H9 (cell line): Measurements from ENCODE around the gene SELPLG. TPM values are rescaled to one million over a fixed set of nuclear protein-coding genes. Genes with fewer than 3 reads are reported as not detected.

Experiments used
- DNase-seq: peaks from one replicate; pipeline ENCODE4 v3.0.0-alpha.2; 2017
- H2AFZ ChIP-seq: one replicate; pipeline ENCODE4 v1.6.1; 2013; ENCODE audit warnings: mild to moderate bottlenecking, low read length, control low read depth, moderate library complexity
- H2AK5ac ChIP-seq: 2 replicates; pipeline ENCODE4 v1.6.1; 2013; ENCODE audit warnings: low read length, control low read depth, mixed read lengths; ENCODE audit not compliant: insufficient read length
- H2BK120ac ChIP-seq: one replicate; pipeline ENCODE4 v1.6.1; 2013; ENCODE audit warnings: low read depth, mild to moderate bottlenecking, low read length, control low read depth, inconsistent platforms; ENCODE audit not compliant: poor library complexity, severe bottlenecking
- H2BK12ac ChIP-seq: 2 replicates; pipeline ENCODE4 v1.6.1; 2013; ENCODE audit warnings: low read length, control low read depth, mixed read lengths, low read depth; ENCODE audit not compliant: insufficient read length
- H2BK15ac ChIP-seq: 2 replicates; pipeline ENCODE4 v1.6.1; 2013; ENCODE audit warnings: low read depth, low read length, control low read depth
- H2BK20ac ChIP-seq: one replicate; pipeline ENCODE4 v1.6.1; 2013; ENCODE audit warnings: low read depth, mild to moderate bottlenecking, low read length, control low read depth, inconsistent platforms; ENCODE audit not compliant: poor library complexity, severe bottlenecking
- H2BK5ac ChIP-seq: 2 replicates; pipeline ENCODE4 v1.6.1; 2013; ENCODE audit warnings: low read length, control low read depth, mixed read lengths; ENCODE audit not compliant: insufficient read length
- H3K14ac ChIP-seq: 2 replicates; pipeline ENCODE4 v1.6.1; 2013; ENCODE audit warnings: low read length, control low read depth; ENCODE audit not compliant: insufficient read depth
- H3K18ac ChIP-seq: 2 replicates; pipeline ENCODE4 v1.6.1; 2013; ENCODE audit warnings: low read depth, mild to moderate bottlenecking, mixed read lengths, low read length, control low read depth; ENCODE audit not compliant: insufficient read length
- H3K23ac ChIP-seq: 2 replicates; pipeline ENCODE4 v1.6.1; 2013; ENCODE audit warnings: low read length, control low read depth, mixed read lengths, low read depth; ENCODE audit not compliant: insufficient read length
- H3K23me2 ChIP-seq: 2 replicates; pipeline ENCODE4 v1.6.1; 2013; ENCODE audit warnings: low read depth, mild to moderate bottlenecking, mixed read lengths, low read length, control low read depth; ENCODE audit not compliant: insufficient read length, poor library complexity, severe bottlenecking
- H3K27ac ChIP-seq: 2 replicates; pipeline ENCODE4 v1.5.1; 2013; ENCODE audit warnings: low read length, control low read depth, mixed read lengths, low read depth; ENCODE audit not compliant: insufficient read length
- H3K27me3 ChIP-seq: 2 replicates; pipeline ENCODE4 v1.6.1; 2013; ENCODE audit warnings: low read length, control low read depth, inconsistent platforms; ENCODE audit not compliant: insufficient read depth
- H3K4ac ChIP-seq: 2 replicates; pipeline ENCODE4 v1.6.1; 2013; ENCODE audit warnings: low read depth, mild to moderate bottlenecking, control low read depth, inconsistent platforms, low read length, moderate library complexity
- H3K4me1 ChIP-seq: 2 replicates; pipeline ENCODE4 v1.6.1; 2013; ENCODE audit warnings: low read length, control low read depth, inconsistent platforms; ENCODE audit not compliant: insufficient read depth
- H3K4me2 ChIP-seq: 2 replicates; pipeline ENCODE4 v1.6.1; 2013; ENCODE audit warnings: low read length, control low read depth, mixed read lengths; ENCODE audit not compliant: insufficient read length, insufficient read depth
- H3K56ac ChIP-seq: 2 replicates; pipeline ENCODE4 v1.6.1; 2013; ENCODE audit warnings: low read depth, mild to moderate bottlenecking, mixed read lengths, low read length, control low read depth; ENCODE audit not compliant: insufficient read length
- H3K79me1 ChIP-seq: 2 replicates; pipeline ENCODE4 v1.6.1; 2013; ENCODE audit warnings: low read depth, mild to moderate bottlenecking, moderate library complexity, low read length, control low read depth, inconsistent platforms; ENCODE audit not compliant: insufficient read depth, poor library complexity, severe bottlenecking
- H3K79me2 ChIP-seq: 2 replicates; pipeline ENCODE4 v1.6.1; 2013; ENCODE audit warnings: low read length, control low read depth, inconsistent platforms; ENCODE audit not compliant: insufficient read depth
- H3K9ac ChIP-seq: 2 replicates; pipeline ENCODE4 v1.6.1; 2013; ENCODE audit warnings: low read length, control low read depth, mixed read lengths; ENCODE audit not compliant: insufficient read length; ENCODE audit errors: extremely low read depth
- H3K9me3 ChIP-seq: one replicate; pipeline ENCODE4 v1.6.1; 2013; ENCODE audit warnings: low read depth, low read length, inconsistent platforms; ENCODE audit not compliant: control insufficient read depth
- H3T11ph ChIP-seq: one replicate; pipeline ENCODE4 v1.6.1; 2013; ENCODE audit warnings: mild to moderate bottlenecking, low read length, control low read depth, inconsistent platforms
- H4K20me1 ChIP-seq: one replicate; pipeline ENCODE4 v1.6.1; 2013; ENCODE audit not compliant: control insufficient read depth, insufficient read length, insufficient read depth
- H4K5ac ChIP-seq: 2 replicates; pipeline ENCODE4 v1.6.1; 2013; ENCODE audit warnings: low read depth, mild to moderate bottlenecking, mixed read lengths, low read length, control low read depth; ENCODE audit not compliant: insufficient read length
- H4K8ac ChIP-seq: replicated peaks from 2 replicates; pipeline ENCODE4 v1.6.1; 2013; ENCODE audit warnings: low read length, control low read depth, mixed read lengths, low read depth; ENCODE audit not compliant: insufficient read length
- H4K91ac ChIP-seq: 2 replicates; pipeline ENCODE4 v1.6.1; 2013; ENCODE audit warnings: low read depth, mild to moderate bottlenecking, moderate library complexity, mixed read lengths, low read length, control low read depth; ENCODE audit not compliant: insufficient read length
- H3K27ac Mint-ChIP-seq, 3 experiments: 2 replicates in 2 of 3; 3 replicates in 1 of 3; pipeline ENCODE4 v1.8.0; 2020 to 2021; ENCODE audit warnings: mixed read lengths in 3 of 3, mild to moderate bottlenecking in 1 of 3, moderate library complexity in 1 of 3
- H3K27me3 Mint-ChIP-seq: 2 replicates; pipeline ENCODE4 v1.8.0; 2021; ENCODE audit warnings: low read depth, mild to moderate bottlenecking, moderate library complexity, mixed read lengths
- H3K36me3 Mint-ChIP-seq, 3 experiments: 2 replicates in 2 of 3; 3 replicates in 1 of 3; pipeline ENCODE4 v1.8.0; 2020 to 2021; ENCODE audit warnings: low read depth in 3 of 3, mixed read lengths in 3 of 3; ENCODE audit not compliant: insufficient read depth in 1 of 3
- H3K4me1 Mint-ChIP-seq, 2 experiments: 2 replicates each; pipeline ENCODE4 v1.8.0; 2020; ENCODE audit warnings: mixed read lengths in 2 of 2
- H3K4me3 Mint-ChIP-seq, 2 experiments: 2 replicates in 1 of 2; 3 replicates in 1 of 2; pipeline ENCODE4 v1.8.0; 2020 to 2021; ENCODE audit warnings: mild to moderate bottlenecking in 2 of 2, mixed read lengths in 2 of 2, moderate library complexity in 1 of 2
- H3K9me3 Mint-ChIP-seq, 2 experiments: 2 replicates in 1 of 2; 3 replicates in 1 of 2; pipeline ENCODE4 v1.8.0; 2020; ENCODE audit warnings: mild to moderate bottlenecking in 2 of 2, mixed read lengths in 2 of 2, moderate library complexity in 1 of 2
- CTCF ChIP-seq: fragments of 200-600 bp; sonication (generic); conservative IDR thresholded peaks from 3 replicates; pipeline ENCODE4 v1.8.0; 2021; ENCODE audit warnings: antibody characterized with exemption, mild to moderate bottlenecking
- WGBS: extraction: QIAGEN DNeasy Blood & Tissue Kit; methylation state at CpG from one replicate; pipeline ENCODE4 v1.1.7; 2013; ENCODE audit warnings: missing lambda C conversion rate, low lambda C conversion rate, mixed read lengths; ENCODE audit not compliant: insufficient read length; ENCODE audit errors: extremely low coverage; 5-methylcytosine and 5-hydroxymethylcytosine counted together
- total RNA-seq: library from RNA; stranded (reverse); gene quantifications from 2 replicates; pipeline ENCODE4 v1.2.1, GENCODE V29; 2021

Gene SELPLG
- total RNA-seq, 1 experiment from 2014 or later = 0.15 TPM

GRCh38 chr12:108578813-108579212 lies 54.9 kb downstream of the SELPLG start:
- H2BK12ac ChIP-seq = no peak overlapping the region
- H3K4me2 ChIP-seq = no peak overlapping the region
- H4K91ac ChIP-seq = no peak overlapping the region
- no peaks in the 10 kb centered on the region for H3K9me3 ChIP-seq
- no peak overlapping the region for H3K27ac Mint-ChIP-seq
- H3K18ac ChIP-seq = no peak overlapping the region
- H4K5ac ChIP-seq = no peak overlapping the region
- peaks cover 4 to 11% (median 4%) of the 10 kb centered on the region in 3 experiments; a peak in 5 of 7 replicates for H3K36me3 Mint-ChIP-seq
- no peak overlapping the region for H3K4ac ChIP-seq
- H3K27ac ChIP-seq = no peak overlapping the region
- no peak overlapping the region for H2BK5ac ChIP-seq
- H2AFZ ChIP-seq = no peak overlapping the region
- 100% methylated on average over 2 of the region's 3 CpGs for WGBS
- H3K56ac ChIP-seq = no peak overlapping the region
- no peaks in the 10 kb centered on the region for H3K27me3 ChIP-seq
- H3K23ac ChIP-seq = no peak overlapping the region
- H3K4me1 Mint-ChIP-seq = 0 out of 4 replicates have a peak, but pooled peaks cover 0 to 3% of the 10 kb centered on the region in 2 experiments
- H2AK5ac ChIP-seq = no peak overlapping the region
- no peaks in the 10 kb centered on the region for H3K79me1 ChIP-seq
- no peaks in the 10 kb centered on the region for H3K79me2 ChIP-seq
- H3K27me3 Mint-ChIP-seq = peaks cover 6% of the 10 kb centered on the region
- H3K4me3 Mint-ChIP-seq = no peak overlapping the region; a peak in 1 of 5 replicates
- no peaks in the 10 kb centered on the region for H4K20me1 ChIP-seq
- no peak overlapping the region for H2BK20ac ChIP-seq
- no peaks in the 10 kb centered on the region for H3K23me2 ChIP-seq
- no peak overlapping the region for H2BK120ac ChIP-seq
- no peak for TF ChIP-seq CTCF
- peaks cover 9 to 10% of the 10 kb centered on the region in 2 experiments for H3K9me3 Mint-ChIP-seq
- H3T11ph ChIP-seq = no peak overlapping the region
- no peaks in the 10 kb centered on the region for H3K4me1 ChIP-seq
- no peak overlapping the region for H3K9ac ChIP-seq
- H4K8ac ChIP-seq = no peak overlapping the region
- no peak overlapping the region for H3K14ac ChIP-seq
- no peak overlapping the region for H2BK15ac ChIP-seq
- DNase-seq = no peak
